Activated CD8-positive, alpha-beta T cell treated with anti-CD3 and anti-CD28 coated beads for 36 hours (primary cell): ENCODE measurements around the gene CYP27B1. TPM values are rescaled to one million over a fixed set of nuclear protein-coding genes. Genes with fewer than 3 reads are reported as not detected.

Source experiments
- ATAC-seq: fragments of 200-7000 bp; cut with Tn5 transposase; one replicate; pipeline ENCODE4 v1.10.0; 2021; ENCODE audit warnings: mild to moderate bottlenecking, moderate library complexity
- CTCF ChIA-PET: fragments of 350-600 bp; sonication (Branson Sonifier 250); formaldehyde crosslinking; loops from one replicate; lab custom pipeline; 2021; ENCODE audit warnings: antibody characterized with exemption; lab: Charles Lee
- POLR2A ChIA-PET: fragments of 350-600 bp; sonication (Branson Sonifier 250); formaldehyde crosslinking; loops from one replicate; lab custom pipeline; 2021; ENCODE audit warnings: antibody characterized with exemption; lab: Charles Lee
- DNase-seq: peaks from one replicate; pipeline ENCODE4 v3.0.0-alpha.2; 2020
- H3K27ac Mint-ChIP-seq: one replicate; pipeline ENCODE4 v1.8.0; 2021; ENCODE audit warnings: mild to moderate bottlenecking, mixed read lengths
- H3K27me3 Mint-ChIP-seq: one replicate; pipeline ENCODE4 v1.8.0; 2021; ENCODE audit warnings: mixed read lengths
- H3K36me3 Mint-ChIP-seq: one replicate; pipeline ENCODE4 v1.8.0; 2021; ENCODE audit warnings: low read depth, mixed read lengths
- H3K4me1 Mint-ChIP-seq: one replicate; pipeline ENCODE4 v1.8.0; 2021; ENCODE audit warnings: low read depth, mixed read lengths
- H3K4me3 Mint-ChIP-seq: one replicate; pipeline ENCODE4 v1.8.0; 2021; ENCODE audit warnings: mild to moderate bottlenecking, moderate library complexity, mixed read lengths
- H3K9me3 Mint-ChIP-seq: one replicate; pipeline ENCODE4 v1.8.0; 2021; ENCODE audit warnings: mixed read lengths
- CTCF ChIP-seq: fragments of 200-600 bp; IDR thresholded peaks from one replicate; pipeline ENCODE4 v1.8.0; 2022; ENCODE audit warnings: antibody characterized with exemption, mild to moderate bottlenecking
- intact Hi-C: fragments of 100-400 bp; cut with micrococcal nuclease; formaldehyde crosslinking; loops from one replicate; pipeline ENCODE4 v1.10.0; 2022
- total RNA-seq, 2 experiments: library from RNA; stranded (reverse); gene quantifications; one replicate each; pipeline ENCODE4 v1.2.3, GENCODE V29; 2021

Gene CYP27B1
- total RNA-seq, 2 experiments from 2014 or later, result 7.6 to 7.9 TPM

- Mint-ChIP-seq H3K4me1 (peaks cover 7% of the 10 kb centered on the region), H3K9me3 (no peaks in the 10 kb centered on the region), H3K27ac (peak overlapping the region; percentile 56), H3K27me3 (no peaks in the 10 kb centered on the region), H3K36me3 (peaks cover 33% of the 10 kb centered on the region), H3K4me3 (no peak overlapping the region)
- ATAC-seq, result no peak
- no peak for DNase-seq
- intact Hi-C loops, result no loop called here
- ChIA-PET POLR2A (interaction anchor here (1.2 to 1.4 kb wide), 2 partner anchors 9 to 13 kb away, joined by 3 to 6 read pairs; partner anchors contain the start of gene TSPAN31), CTCF (interaction anchor here (0.7 to 2.8 kb wide), 4 partner anchors 9 to 149 kb away, joined by 3 to 8 read pairs (median 3); no protein-coding TSS in a partner anchor)
- no peak for TF ChIP-seq CTCF
Observed at GRCh38 chr12:57732270-57732669, 34.6 kb downstream of the CYP27B1 start.

- H3K27ac Mint-ChIP-seq, result no peak overlapping the region
- ChIA-PET POLR2A (interaction anchor here (0.8 to 1.4 kb wide), 3 partner anchors 10 to 13 kb away, joined by 4 to 6 read pairs (median 6); partner anchors contain the start of gene TSPAN31), CTCF (interaction anchor here (2.8 kb wide), 1 partner anchor 10 kb away, joined by 8 read pairs; no protein-coding TSS in a partner anchor)
- TF ChIP-seq CTCF, result no peak
- DNase-seq (no peak), ATAC-seq (no peak)
- H3K4me1 Mint-ChIP-seq, result peaks cover 4% of the 10 kb centered on the region
- intact Hi-C loops, result no loop called here
- H3K36me3 Mint-ChIP-seq, result peaks cover 33% of the 10 kb centered on the region
- no peaks in the 10 kb centered on the region for H3K27me3 Mint-ChIP-seq
- no peak overlapping the region for H3K4me3 Mint-ChIP-seq
- no peaks in the 10 kb centered on the region for H3K9me3 Mint-ChIP-seq
Observed at GRCh38 chr12:57731411-57732080, 35.3 kb downstream of the CYP27B1 start.

- no peak for DNase-seq
- Mint-ChIP-seq H3K27ac (no peak overlapping the region), H3K27me3 (no peaks in the 10 kb centered on the region), H3K4me1 (peaks cover 3% of the 10 kb centered on the region), H3K4me3 (no peak overlapping the region), H3K36me3 (peaks cover 33% of the 10 kb centered on the region), H3K9me3 (no peaks in the 10 kb centered on the region)
- CTCF ChIA-PET, result no interaction called here
- ATAC-seq, result no peak
- TF ChIP-seq CTCF, result no peak
- intact Hi-C loops, result no loop called here
- POLR2A ChIA-PET, result interaction anchor here (0.6 to 1.3 kb wide), 3 partner anchors 11 to 199 kb away, joined by 3 to 6 read pairs (median 4); no protein-coding TSS in a partner anchor
Observed at GRCh38 chr12:57730336-57731067, 36.4 kb downstream of the CYP27B1 start.

GRCh38 chr12:57729321-57729844 is 37.5 kb downstream of the CYP27B1 start:
- Mint-ChIP-seq H3K27me3 (no peaks in the 10 kb centered on the region), H3K4me3 (no peak overlapping the region), H3K4me1 (peaks cover 6% of the 10 kb centered on the region), H3K9me3 (no peaks in the 10 kb centered on the region), H3K27ac (peak overlapping the region; percentile 12), H3K36me3 (peaks cover 33% of the 10 kb centered on the region)
- DNase-seq (no peak), ATAC-seq (no peak)
- no peak for TF ChIP-seq CTCF
- CTCF ChIA-PET, result interaction anchor here (1.2 kb wide), 1 partner anchor 146 kb away, joined by 3 read pairs; no protein-coding TSS in a partner anchor
- intact Hi-C loops, result no loop called here
- POLR2A ChIA-PET, result interaction anchor here (0.6 to 1.6 kb wide), 2 partner anchors 11 to 198 kb away, joined by 3 to 4 read pairs; no protein-coding TSS in a partner anchor
